Measurements from ENCODE around the gene TRIM71. TPM values are rescaled to one million over a fixed set of nuclear protein-coding genes. Genes with fewer than 3 reads are reported as not detected.

The TRIM71 gene
- total and polyA plus RNA-seq, 8 donors = under 0.01 to 2.8 (median 0.12) TPM; not detected in 3

DNA sequence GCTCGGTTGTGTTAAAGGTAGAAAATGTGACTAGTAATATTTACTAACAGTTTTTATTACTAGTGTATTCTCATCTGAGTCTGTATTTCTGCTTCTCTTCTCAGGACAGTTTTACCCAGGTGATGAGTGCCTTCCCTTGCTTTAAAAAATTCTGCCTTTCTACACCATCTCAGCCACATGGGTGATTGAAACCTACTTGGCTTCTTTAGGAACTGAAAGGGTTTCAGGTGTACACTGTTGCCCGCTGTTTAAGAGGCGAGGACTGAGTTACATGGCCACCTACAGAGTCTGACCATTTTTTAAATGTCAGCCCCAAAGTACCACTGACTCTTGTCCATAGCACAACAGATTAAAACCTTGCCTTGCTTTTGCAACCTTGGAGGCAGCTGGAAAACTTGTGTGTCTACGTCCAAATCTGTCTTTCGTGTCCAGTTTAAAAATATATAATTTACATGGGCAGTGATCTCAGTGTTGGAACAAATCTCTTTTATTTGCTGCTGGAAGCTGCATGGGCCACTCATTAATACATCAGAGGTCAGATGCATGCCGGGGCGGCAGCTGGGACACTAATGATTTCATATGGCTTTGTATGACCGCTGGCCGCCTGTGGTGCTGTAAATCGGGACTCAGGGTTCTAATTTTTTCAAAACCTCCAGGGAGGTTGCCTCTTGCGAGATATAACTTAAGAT lies 44.6 kb downstream of the TRIM71 start:
- Histone ChIP-seq H3K4me1 (peaks cover 0 to 13% (median 6%) of the 10 kb centered on the region in 4 donors), H3K36me3 (no peaks in the 10 kb centered on the region), H3K27ac (no peak overlapping the region), H3K9me3 (no peaks in the 10 kb centered on the region), H3K27me3 (no peaks in the 10 kb centered on the region), H3K4me3 (no peak overlapping the region)
- intact Hi-C loops (cut with DNase I; ENCODE audit: low total_unique reads) = no loop called here
- TF ChIP-seq, protein P1, sequence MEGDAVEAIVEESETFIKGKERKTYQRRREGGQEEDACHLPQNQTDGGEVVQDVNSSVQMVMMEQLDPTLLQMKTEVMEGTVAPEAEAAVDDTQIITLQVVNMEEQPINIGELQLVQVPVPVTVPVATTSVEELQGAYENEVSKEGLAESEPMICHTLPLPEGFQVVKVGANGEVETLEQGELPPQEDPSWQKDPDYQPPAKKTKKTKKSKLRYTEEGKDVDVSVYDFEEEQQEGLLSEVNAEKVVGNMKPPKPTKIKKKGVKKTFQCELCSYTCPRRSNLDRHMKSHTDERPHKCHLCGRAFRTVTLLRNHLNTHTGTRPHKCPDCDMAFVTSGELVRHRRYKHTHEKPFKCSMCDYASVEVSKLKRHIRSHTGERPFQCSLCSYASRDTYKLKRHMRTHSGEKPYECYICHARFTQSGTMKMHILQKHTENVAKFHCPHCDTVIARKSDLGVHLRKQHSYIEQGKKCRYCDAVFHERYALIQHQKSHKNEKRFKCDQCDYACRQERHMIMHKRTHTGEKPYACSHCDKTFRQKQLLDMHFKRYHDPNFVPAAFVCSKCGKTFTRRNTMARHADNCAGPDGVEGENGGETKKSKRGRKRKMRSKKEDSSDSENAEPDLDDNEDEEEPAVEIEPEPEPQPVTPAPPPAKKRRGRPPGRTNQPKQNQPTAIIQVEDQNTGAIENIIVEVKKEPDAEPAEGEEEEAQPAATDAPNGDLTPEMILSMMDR (IDR thresholded peaks at IDR 0.05) = no peak
- TF ChIP-seq POLR2A (IDR thresholded peaks at IDR 0.05) = no peak
- no peak for TF ChIP-seq POLR2AphosphoS5 (IDR thresholded peaks at IDR 0.05)
- TF ChIP-seq EP300 (IDR thresholded peaks at IDR 0.05) = no peak
- 67 to 85% (median 81%) methylated on average over 11 of the region's 11 CpGs for WGBS, 5 donors
- DNase-seq = no peak

DNA sequence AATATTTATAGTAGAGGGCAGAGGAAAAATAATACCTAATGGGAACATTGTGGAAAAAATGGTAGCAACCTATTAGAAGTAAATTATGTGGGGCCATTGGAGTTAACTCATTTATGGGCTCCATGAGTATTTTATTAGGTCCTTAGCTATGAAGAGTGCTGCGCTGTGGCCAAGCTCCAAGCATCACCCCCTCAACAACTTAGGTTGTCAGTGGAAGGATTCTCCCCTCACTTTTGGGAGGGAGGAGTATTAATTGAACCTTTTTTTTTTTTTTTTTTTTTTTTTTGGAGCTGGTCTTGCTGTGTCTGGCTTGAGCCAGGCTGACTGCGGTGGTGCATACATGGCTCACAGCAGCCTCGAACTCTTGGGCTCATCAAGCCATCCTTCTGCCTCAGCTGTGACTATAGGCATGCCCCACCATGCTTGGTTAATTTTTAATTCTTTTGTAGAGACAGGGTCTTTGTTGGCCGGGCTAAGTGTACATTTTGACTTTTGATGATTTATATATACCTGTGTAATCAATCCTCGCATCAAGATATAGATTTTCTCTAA lies 45.2 kb downstream of the TRIM71 start:
- no peaks in the 10 kb centered on the region for H3K36me3 ChIP-seq
- 88 to 94% (median 89%) methylated on average over 5 of the region's 5 CpGs for WGBS, 5 donors
- H3K4me3 ChIP-seq = no peak overlapping the region
- H3K4me1 ChIP-seq = peaks cover 0 to 13% (median 6%) of the 10 kb centered on the region in 4 donors
- H3K27me3 ChIP-seq = no peaks in the 10 kb centered on the region
- DNase-seq = no peak
- no peak overlapping the region for H3K27ac ChIP-seq
- no peaks in the 10 kb centered on the region for H3K9me3 ChIP-seq
- intact Hi-C loops (cut with DNase I; ENCODE audit: low total_unique reads) = no loop called here
- TF ChIP-seq, protein P1 (IDR thresholded peaks at IDR 0.05) = no peak
- TF ChIP-seq POLR2A (IDR thresholded peaks at IDR 0.05) = no peak
- no peak for TF ChIP-seq EP300 (IDR thresholded peaks at IDR 0.05)
- no peak for TF ChIP-seq POLR2AphosphoS5 (IDR thresholded peaks at IDR 0.05)

DNA sequence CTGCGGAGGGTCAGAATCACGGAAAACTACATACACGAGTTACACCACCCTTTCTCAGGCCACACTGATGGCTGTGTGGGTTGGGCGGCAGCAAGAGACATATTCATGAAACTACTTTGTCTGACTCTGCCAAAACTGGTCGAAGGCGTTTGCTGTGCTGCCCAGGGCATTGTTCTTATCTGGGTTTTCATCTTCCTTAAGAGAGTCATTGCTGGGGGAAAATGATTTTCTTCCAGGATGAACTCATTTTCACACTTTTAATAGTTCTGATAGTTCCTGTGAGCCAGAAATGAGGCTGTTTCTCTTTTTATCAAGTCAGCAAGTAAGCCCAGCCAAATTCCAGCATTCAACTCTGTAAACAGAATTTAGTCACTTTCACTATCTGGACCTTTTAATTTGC lies 47.6 kb downstream of the TRIM71 start:
- intact Hi-C loops (cut with DNase I; ENCODE audit: low total_unique reads) = no loop called here
- peak overlapping the region in 4 of 5 donors; percentile 22 to 64 (median 48) for H3K27ac ChIP-seq
- H3K9me3 ChIP-seq = no peaks in the 10 kb centered on the region
- DNase-seq = peak; percentile 34 to 51
- no peaks in the 10 kb centered on the region for H3K36me3 ChIP-seq
- TF ChIP-seq EP300 (IDR thresholded peaks at IDR 0.05) (no peak), POLR2AphosphoS5 (IDR thresholded peaks at IDR 0.05) (no peak), POLR2A (IDR thresholded peaks at IDR 0.05) (no peak)
- TF ChIP-seq, protein P1 (IDR thresholded peaks at IDR 0.05) = no peak
- H3K27me3 ChIP-seq = no peaks in the 10 kb centered on the region
- H3K4me1 ChIP-seq = peaks cover 0 to 13% (median 6%) of the 10 kb centered on the region in 4 donors
- no peak overlapping the region for H3K4me3 ChIP-seq
- WGBS, 5 donors = 18 to 42% (median 31%) methylated on average over 6 of the region's 6 CpGs

GRCh38 chr3:32866533-32866932 lies 48.7 kb downstream of the TRIM71 start:
- no peak for DNase-seq
- intact Hi-C loops (cut with DNase I; ENCODE audit: low total_unique reads) = no loop called here
- 95 to 100% (median 96%) methylated on average over 5 of the region's 5 CpGs for WGBS, 5 donors

GRCh38 chr3:32867954-32868353 lies 50.2 kb downstream of the TRIM71 start:
- Histone ChIP-seq H3K27ac (no peak overlapping the region), H3K9me3 (no peaks in the 10 kb centered on the region), H3K4me3 (no peak overlapping the region), H3K36me3 (no peaks in the 10 kb centered on the region), H3K4me1 (peaks cover 8 to 21% (median 18%) of the 10 kb centered on the region in 4 donors), H3K27me3 (no peaks in the 10 kb centered on the region)
- intact Hi-C loops (cut with DNase I; ENCODE audit: low total_unique reads) = no loop called here
- DNase-seq = no peak
- TF ChIP-seq, protein P1 (IDR thresholded peaks at IDR 0.05) = no peak
- no peak for TF ChIP-seq POLR2AphosphoS5 (IDR thresholded peaks at IDR 0.05)
- no peak for TF ChIP-seq POLR2A (IDR thresholded peaks at IDR 0.05)
- TF ChIP-seq EP300 (IDR thresholded peaks at IDR 0.05) = no peak
- WGBS, 5 donors = 87 to 94% (median 91%) methylated on average over 5 of the region's 5 CpGs

More at GRCh38 chr3:32866533-32866932, 48.7 kb downstream of the TRIM71 start:
- Histone ChIP-seq H3K4me1 (peaks cover 0 to 13% (median 6%) of the 10 kb centered on the region in 4 donors), H3K4me3 (no peak overlapping the region), H3K36me3 (no peaks in the 10 kb centered on the region), H3K27ac (no peak overlapping the region), H3K27me3 (no peaks in the 10 kb centered on the region), H3K9me3 (no peaks in the 10 kb centered on the region)
- TF ChIP-seq POLR2AphosphoS5 (IDR thresholded peaks at IDR 0.05) = no peak
- TF ChIP-seq POLR2A (IDR thresholded peaks at IDR 0.05) = no peak
